Heart left ventricle (tissue), 16 donors: ENCODE data around the gene ZIM2. TPM values are rescaled to one million over a fixed set of nuclear protein-coding genes. Genes with fewer than 3 reads are reported as not detected.

ENCODE experiments used
- ATAC-seq, 4 donors: fragments of 200-7000 bp; cut with Tn5 transposase; one replicate each; pipeline ENCODE4 v1.9.1; 2020 to 2022; ENCODE audit warnings: moderate library complexity in 4 of 4, mild to moderate bottlenecking in 3 of 4, moderate number of reproducible peaks in 1 of 4
- DNase-seq, 5 donors: peaks; one replicate each; pipeline ENCODE4 v3.0.0-alpha.2; 2020
- H3K27ac ChIP-seq, 12 donors: fragments of 200-600 bp; sonication (generic) in 4 of 12; one replicate each; pipeline versions ENCODE4 v1.5.0 to v1.8.0; 2016 to 2022; ENCODE audit warnings: mild to moderate bottlenecking in 2 of 12
- H3K27me3 ChIP-seq, 9 donors: fragments of 200-600 bp; sonication (generic) in 2 of 9; one replicate each; pipeline versions ENCODE4 v1.5.1 to v1.8.0; 2016 to 2022; ENCODE audit warnings: mild to moderate bottlenecking in 3 of 9
- H3K36me3 ChIP-seq, 9 donors: fragments of 200-600 bp; sonication (generic) in 2 of 9; one replicate each; pipeline versions ENCODE4 v1.5.0 to v1.8.0; 2018 to 2022; ENCODE audit warnings: mild to moderate bottlenecking in 2 of 9
- H3K4me1 ChIP-seq, 12 donors: fragments of 200-600 bp; sonication (generic) in 4 of 12; one replicate each; pipeline versions ENCODE4 v1.5.0 to v1.8.0; 2016 to 2022; ENCODE audit warnings: mild to moderate bottlenecking in 3 of 12
- H3K4me3 ChIP-seq, 12 donors: fragments of 200-600 bp; sonication (generic) in 4 of 12; one replicate each; pipeline versions ENCODE4 v1.5.0 to v1.8.0; 2017 to 2022; ENCODE audit warnings: mild to moderate bottlenecking in 9 of 12, moderate library complexity in 4 of 12
- H3K9me3 ChIP-seq, 12 donors: fragments of 200-600 bp; sonication (generic) in 4 of 12; one replicate each; pipeline versions ENCODE4 v1.5.0 to v1.8.0; 2016 to 2022; ENCODE audit warnings: mild to moderate bottlenecking in 1 of 12
- POLR2A ChIP-seq, 2 donors: fragments of 450-650 bp; IDR thresholded peaks; one replicate each; pipeline ENCODE4 v1.6.1; 2017; ENCODE audit warnings: antibody characterized with exemption in 2 of 2, mild to moderate bottlenecking in 2 of 2, moderate library complexity in 2 of 2
- WGBS, 4 donors: extraction: QIAGEN DNeasy Blood & Tissue Kit in 2 of 4; methylation state at CpG; one replicate each; pipeline versions ENCODE4 v1.1.5 to v1.1.7; 2013 to 2018; 5-methylcytosine and 5-hydroxymethylcytosine counted together
- intact Hi-C, 10 donors: fragments of 100-400 bp; cut with DNase I; formaldehyde crosslinking; loops; one replicate each; pipeline versions ENCODE4 v1.11.1 to v1.14.2; 2022
- polyA plus RNA-seq, 2 donors: library from polyadenylated mRNA; stranded (reverse); fragments of 200-250 nt; gene quantifications; one replicate each; pipeline ENCODE4 v1.2.3, GENCODE V29; 2013
- total RNA-seq, 9 donors: library from RNA; depleted of rRNA in 2 of 9; stranded (reverse); fragments of >200 nt in 2 of 9; fragmentation: NEBNext Ultra II Directional in 3 of 9; extraction: Animal tissue kit (Norgen Biotek cat#: 25700) in 3 of 9; gene quantifications; one replicate each; pipeline versions ENCODE4 v1.1.0 to v1.2.4, GENCODE V29; 2016 to 2023
- TF ChIP-seq, protein P1 (sequence below), 12 donors: fragments of 200-600 bp; sonication (generic) in 4 of 12; IDR thresholded peaks; one replicate each; pipeline versions ENCODE4 v1.5.0 to v1.8.0; 2018 to 2022; ENCODE audit warnings: antibody characterized with exemption in 12 of 12, mild to moderate bottlenecking in 5 of 12
- donor health status: ischemic (EF 13 %, LVEDD 7.1; RV severe dilation, severe dysfunction).
- donor health status: healthy with polysubstance abuse.
- donor health status: DM: no; HTN: yes; CAD: no.
- donor health status: DM: no; HTN: no; CAD: no.
- donor health status: ischemic (EF 25% LVEDD 6.9; RV normal size, moderate dysfunction).
- donor health status: ischemic (EF 25% LVEDD 5.7; RV mildly dilated, moderate dysfunction).
- donor health status: healthy.
- donor health status: DM: yes; HTN: yes; CAD: no.
- donor health status: ischemic (EF 35%, LVEDD 5.7; RV mildly dilated, moderate dysfunction).
- donor health status: nonischemic (EF 11% LVEDD 7.7; RV severe dilation, severe dysfunction).
- donor health status: DM: yes; HTN: yes; CAD: no.
- donor health status: PGD.
- donor health status: ischemic (EF 29% LVEDD 5.4; RV normal size, mild dysfunction).
- donor health status: nonischemic (EF 23%, LVEDD 6.1; RV moderate dilation, normal function).

ZIM2 gene
- total and polyA plus RNA-seq, 11 donors = 0.16 to 0.26 (median 0.20) TPM; not detected in 7

DNA sequence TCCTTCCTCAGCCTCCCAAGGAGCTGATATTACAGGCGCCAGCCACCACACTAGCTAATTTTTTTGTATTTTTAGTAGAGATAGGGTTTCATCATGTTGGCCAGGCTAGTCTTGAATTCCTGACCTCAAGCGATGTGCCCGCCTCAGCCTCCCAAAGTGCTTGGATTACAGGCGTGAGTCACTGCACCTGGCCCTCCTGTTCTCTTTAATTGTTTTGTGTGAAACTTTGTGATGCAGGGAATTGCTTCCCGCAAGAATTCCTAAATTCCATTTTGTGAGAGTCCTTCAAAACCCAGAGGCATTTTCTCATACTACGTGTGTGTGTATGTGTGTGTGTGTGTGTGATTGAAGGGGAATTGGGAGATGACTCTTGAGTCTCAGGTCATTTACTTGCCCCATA, 104.0 kb downstream of the ZIM2 start:
- H3K27ac ChIP-seq = no peak overlapping the region
- H3K27me3 ChIP-seq = peaks cover 0 to 20% (median 0%) of the 10 kb centered on the region in 9 donors
- H3K36me3 ChIP-seq = no peaks in the 10 kb centered on the region
- intact Hi-C loops = no loop called here
- DNase-seq (no peak), ATAC-seq (no peak)
- H3K4me1 ChIP-seq = no peaks in the 10 kb centered on the region
- H3K9me3 ChIP-seq = peaks cover 0 to 4% (median 0%) of the 10 kb centered on the region in 12 donors
- no peak for TF ChIP-seq POLR2A (IDR thresholded peaks at IDR 0.05)
- TF ChIP-seq, protein P1, sequence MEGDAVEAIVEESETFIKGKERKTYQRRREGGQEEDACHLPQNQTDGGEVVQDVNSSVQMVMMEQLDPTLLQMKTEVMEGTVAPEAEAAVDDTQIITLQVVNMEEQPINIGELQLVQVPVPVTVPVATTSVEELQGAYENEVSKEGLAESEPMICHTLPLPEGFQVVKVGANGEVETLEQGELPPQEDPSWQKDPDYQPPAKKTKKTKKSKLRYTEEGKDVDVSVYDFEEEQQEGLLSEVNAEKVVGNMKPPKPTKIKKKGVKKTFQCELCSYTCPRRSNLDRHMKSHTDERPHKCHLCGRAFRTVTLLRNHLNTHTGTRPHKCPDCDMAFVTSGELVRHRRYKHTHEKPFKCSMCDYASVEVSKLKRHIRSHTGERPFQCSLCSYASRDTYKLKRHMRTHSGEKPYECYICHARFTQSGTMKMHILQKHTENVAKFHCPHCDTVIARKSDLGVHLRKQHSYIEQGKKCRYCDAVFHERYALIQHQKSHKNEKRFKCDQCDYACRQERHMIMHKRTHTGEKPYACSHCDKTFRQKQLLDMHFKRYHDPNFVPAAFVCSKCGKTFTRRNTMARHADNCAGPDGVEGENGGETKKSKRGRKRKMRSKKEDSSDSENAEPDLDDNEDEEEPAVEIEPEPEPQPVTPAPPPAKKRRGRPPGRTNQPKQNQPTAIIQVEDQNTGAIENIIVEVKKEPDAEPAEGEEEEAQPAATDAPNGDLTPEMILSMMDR (IDR thresholded peaks at IDR 0.05) = no peak
- H3K4me3 ChIP-seq = no peak overlapping the region
- WGBS, 4 donors = 76 to 86% (median 83%) methylated on average over 6 of the region's 6 CpGs

DNA sequence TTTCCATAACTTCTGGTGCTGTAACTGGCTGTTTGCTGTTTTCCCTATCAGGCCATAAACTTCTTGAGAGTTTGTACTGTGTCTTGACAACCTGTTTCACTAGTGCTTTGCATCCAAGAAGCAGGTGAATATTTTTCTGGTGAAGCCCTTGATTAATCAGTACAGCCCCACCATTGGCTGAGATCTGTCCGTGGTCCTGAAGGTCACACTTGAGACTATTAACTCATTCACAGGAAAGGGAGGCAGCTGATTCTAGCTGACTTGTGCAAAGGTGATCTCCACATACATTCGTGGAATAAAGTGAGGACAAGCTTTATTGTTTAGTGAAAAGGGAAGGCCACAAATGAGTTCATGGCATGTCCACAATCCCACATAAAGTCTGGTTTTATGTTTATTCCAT, 107.5 kb downstream of the ZIM2 start:
- TF ChIP-seq, protein P1 (IDR thresholded peaks at IDR 0.05) = no peak
- no peak for TF ChIP-seq POLR2A (IDR thresholded peaks at IDR 0.05)
- WGBS, 4 donors = 10 to 13% (median 12%) methylated on average over 2 of the region's 2 CpGs
- intact Hi-C loops = no loop called here

DNA sequence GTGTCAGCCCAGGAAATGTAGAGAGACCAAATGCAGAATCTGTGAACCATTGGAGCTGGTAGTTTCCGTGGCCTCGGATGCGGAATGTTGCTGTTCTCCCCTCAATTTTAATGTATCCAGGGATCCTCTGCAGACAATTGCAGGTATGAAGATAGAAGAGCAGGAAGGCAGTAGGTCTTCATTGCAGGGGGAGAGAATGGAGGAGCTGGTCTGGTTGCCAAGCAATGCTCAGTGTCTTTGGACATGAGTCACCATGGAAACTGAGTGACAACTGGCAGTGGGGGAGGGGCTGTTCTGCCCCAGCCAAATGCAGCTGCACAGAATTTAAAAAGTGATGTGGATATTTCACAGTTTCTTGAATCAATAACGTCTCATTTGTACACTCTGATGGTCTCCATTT, 112.8 kb downstream of the ZIM2 start:
- no peaks in the 10 kb centered on the region for H3K36me3 ChIP-seq
- no peak for DNase-seq
- H3K27ac ChIP-seq = no peak overlapping the region
- no peak overlapping the region for H3K4me3 ChIP-seq
- WGBS, 4 donors = 71 to 76% (median 74%) methylated on average over 4 of the region's 4 CpGs
- no peaks in the 10 kb centered on the region for H3K4me1 ChIP-seq
- intact Hi-C loops = no loop called here
- no peak for ATAC-seq
- no peak for TF ChIP-seq POLR2A (IDR thresholded peaks at IDR 0.05)
- TF ChIP-seq, protein P1 (IDR thresholded peaks at IDR 0.05) = no peak
- peaks cover 0 to 7% (median 0%) of the 10 kb centered on the region in 9 donors for H3K27me3 ChIP-seq
- peaks cover 0 to 18% (median 0%) of the 10 kb centered on the region in 12 donors for H3K9me3 ChIP-seq

More for the DNA sequence above, 107.5 kb downstream of the ZIM2 start:
- H3K9me3 ChIP-seq = peaks cover 0 to 15% (median 0%) of the 10 kb centered on the region in 12 donors
- H3K27me3 ChIP-seq = peaks cover 0 to 3% (median 0%) of the 10 kb centered on the region in 9 donors
- no peak for DNase-seq
- no peaks in the 10 kb centered on the region for H3K4me1 ChIP-seq
- ATAC-seq = no peak
- H3K27ac ChIP-seq = no peak overlapping the region
- H3K36me3 ChIP-seq = no peaks in the 10 kb centered on the region
- H3K4me3 ChIP-seq = no peak overlapping the region

DNA sequence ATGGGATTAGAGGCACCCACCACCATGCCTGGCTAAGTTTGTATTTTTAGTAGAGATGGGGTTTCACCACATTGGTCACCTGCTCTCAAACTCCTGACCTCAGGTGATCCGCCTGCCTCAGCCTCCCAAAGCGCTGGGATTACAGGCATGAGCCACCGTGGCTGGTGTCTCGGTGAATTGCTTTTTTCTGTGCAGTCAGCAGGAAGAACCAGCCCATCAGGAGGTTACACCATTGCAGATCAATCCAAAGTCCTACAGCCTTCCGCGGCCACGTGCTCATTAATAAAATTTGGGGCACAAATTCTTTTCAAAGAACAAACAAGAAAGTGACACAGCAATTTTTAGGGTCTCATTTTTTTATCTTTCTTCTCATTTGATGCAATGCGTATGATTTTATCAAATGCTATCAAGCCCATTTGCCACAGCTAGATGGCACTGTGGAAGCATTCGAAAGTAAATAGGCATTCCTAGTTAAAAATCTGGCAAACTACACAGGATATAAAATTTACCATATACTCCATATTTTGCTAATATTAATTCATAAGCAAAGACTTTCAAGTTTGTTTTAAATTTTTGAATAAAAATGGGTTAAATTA, 114.6 kb downstream of the ZIM2 start:
- Histone ChIP-seq H3K4me3 (no peak overlapping the region), H3K9me3 (peaks cover 0 to 13% (median 0%) of the 10 kb centered on the region in 12 donors), H3K36me3 (no peaks in the 10 kb centered on the region), H3K27ac (no peak overlapping the region), H3K27me3 (peaks cover 0 to 10% (median 0%) of the 10 kb centered on the region in 9 donors), H3K4me1 (no peaks in the 10 kb centered on the region)
- intact Hi-C loops = no loop called here
- no peak for TF ChIP-seq POLR2A (IDR thresholded peaks at IDR 0.05)
- TF ChIP-seq, protein P1 (IDR thresholded peaks at IDR 0.05) = peak in 10 of 12 donors; percentile 8 to 49 (median 29)
- ATAC-seq = no peak
- DNase-seq = no peak
- WGBS, 4 donors = 24 to 28% (median 27%) methylated on average over 9 of the region's 9 CpGs

Other genes with a start within 250 kb of the ZIM2 start
- 10 to 100 TPM in 1 of 9 donors, 1 to 10 TPM in 8; 5.3 to 15.3 (median 7.1) TPM for gene ZNF71, start 245.4 kb downstream of the ZIM2 start, total RNA-seq
- gene ZNF71, start 245.4 kb downstream of the ZIM2 start, polyA plus RNA-seq = 10 to 100 TPM in 1 of 2 donors, 1 to 10 TPM in 1; 3.6 to 10.2 TPM
- under 1 TPM in 4 of 9 donors, not detected in 5; 0.25 to 0.72 (median 0.37) TPM for gene SMIM17, start 197.6 kb downstream of the ZIM2 start, total RNA-seq
- under 1 TPM; 0.24 to 0.34 TPM for gene SMIM17, start 197.6 kb downstream of the ZIM2 start, polyA plus RNA-seq
- gene ZNF835, start 169.0 kb downstream of the ZIM2 start, total RNA-seq = 10 to 100 TPM in 2 of 9 donors, 1 to 10 TPM in 7; 1.9 to 16.0 (median 5.0) TPM
- gene ZNF835, start 169.0 kb downstream of the ZIM2 start, polyA plus RNA-seq = 1 to 10 TPM; 1.2 to 1.9 TPM
- 10 to 100 TPM in 1 of 9 donors, 1 to 10 TPM in 8; 4.9 to 12.6 (median 8.6) TPM for gene PEG3, start within 50 bp of the ZIM2 start, total RNA-seq
- gene PEG3, start within 50 bp of the ZIM2 start, polyA plus RNA-seq = 1 to 10 TPM; 2.1 to 4.7 TPM